Trophoblast cell (in vitro differentiated cells and primary cell): ENCODE data around the gene ZFP62.

Experiments
- DNase-seq, 2 donors: peaks; one replicate each; pipeline ENCODE4 v3.0.0-alpha.2; 2016
- H2AFZ ChIP-seq: 2 replicates; pipeline ENCODE4 v1.6.1; 2013; ENCODE audit warnings: low read length, moderate library complexity, mild to moderate bottlenecking; ENCODE audit not compliant: insufficient read depth, poor library complexity
- H2AK5ac ChIP-seq: 2 replicates; pipeline ENCODE4 v1.6.1; 2013; ENCODE audit warnings: mild to moderate bottlenecking, low read length
- H2BK120ac ChIP-seq: 2 replicates; pipeline ENCODE4 v1.6.1; 2013; ENCODE audit warnings: low read length, mild to moderate bottlenecking, moderate library complexity; ENCODE audit not compliant: insufficient read depth, poor library complexity
- H2BK12ac ChIP-seq: 2 replicates; pipeline ENCODE4 v1.6.1; 2013; ENCODE audit warnings: mild to moderate bottlenecking, low read length, moderate library complexity
- H2BK5ac ChIP-seq: 2 replicates; pipeline ENCODE4 v1.6.1; 2013; ENCODE audit warnings: low read length, low read depth, moderate library complexity, mild to moderate bottlenecking; ENCODE audit not compliant: poor library complexity
- H3K14ac ChIP-seq: 2 replicates; pipeline ENCODE4 v1.6.1; 2013; ENCODE audit warnings: mild to moderate bottlenecking, low read length
- H3K18ac ChIP-seq: 2 replicates; pipeline ENCODE4 v1.6.1; 2013; ENCODE audit warnings: mild to moderate bottlenecking, low read length
- H3K23ac ChIP-seq: 2 replicates; pipeline ENCODE4 v1.6.1; 2013; ENCODE audit warnings: low read length
- H3K27ac ChIP-seq: 2 replicates; pipeline ENCODE4 v1.5.1; 2013; ENCODE audit warnings: low read depth, mild to moderate bottlenecking, inconsistent platforms, low read length, moderate library complexity
- H3K27me3 ChIP-seq: 2 replicates; pipeline ENCODE4 v1.6.1; 2013; ENCODE audit warnings: inconsistent platforms, mild to moderate bottlenecking, low read length, moderate library complexity; ENCODE audit not compliant: insufficient read depth
- H3K36me3 ChIP-seq, 2 experiments: 1 replicate in 1 of 2; 2 replicates in 1 of 2; pipeline ENCODE4 v1.6.1; 2013; ENCODE audit warnings: low read length in 2 of 2, mild to moderate bottlenecking in 2 of 2, moderate library complexity in 1 of 2; ENCODE audit not compliant: insufficient read depth in 2 of 2, control insufficient read depth in 1 of 2
- H3K4ac ChIP-seq: 2 replicates; pipeline ENCODE4 v1.6.1; 2013; ENCODE audit warnings: low read depth, mild to moderate bottlenecking, low read length, moderate library complexity
- H3K4me1 ChIP-seq, 2 experiments: 1 replicate in 1 of 2; 2 replicates in 1 of 2; pipeline ENCODE4 v1.6.1; 2013; ENCODE audit warnings: low read length in 2 of 2, mild to moderate bottlenecking in 2 of 2, moderate library complexity in 1 of 2; ENCODE audit not compliant: insufficient read depth in 2 of 2, control insufficient read depth in 1 of 2
- H3K4me2 ChIP-seq: 2 replicates; pipeline ENCODE4 v1.6.1; 2013; ENCODE audit warnings: inconsistent platforms, mild to moderate bottlenecking, low read length, moderate library complexity
- H3K4me3 ChIP-seq: 2 replicates; pipeline ENCODE4 v1.5.1; 2013; ENCODE audit warnings: mild to moderate bottlenecking, low read depth, low read length, inconsistent platforms
- H3K79me1 ChIP-seq: one replicate; pipeline ENCODE4 v1.6.1; 2013; ENCODE audit warnings: low read length
- H3K79me2 ChIP-seq: 2 replicates; pipeline ENCODE4 v1.6.1; 2013; ENCODE audit warnings: low read length, mild to moderate bottlenecking; ENCODE audit not compliant: control insufficient read depth, insufficient read depth, poor library complexity
- H3K9ac ChIP-seq: 2 replicates; pipeline ENCODE4 v1.6.1; 2013; ENCODE audit warnings: mild to moderate bottlenecking, low read length
- H3K9me3 ChIP-seq: 2 replicates; pipeline ENCODE4 v1.6.1; 2013; ENCODE audit warnings: low read depth, mild to moderate bottlenecking, control low read depth, inconsistent platforms, low read length; ENCODE audit not compliant: insufficient read depth
- H4K12ac ChIP-seq: 2 replicates; pipeline ENCODE4 v1.6.1; 2013; ENCODE audit warnings: low read depth, mild to moderate bottlenecking, low read length, moderate library complexity
- H4K8ac ChIP-seq: 2 replicates; pipeline ENCODE4 v1.6.1; 2013; ENCODE audit warnings: low read depth, mild to moderate bottlenecking, low read length, moderate library complexity
- H4K91ac ChIP-seq: one replicate; pipeline ENCODE4 v1.6.1; 2013; ENCODE audit warnings: low read depth, mild to moderate bottlenecking, low read length, moderate library complexity
- WGBS: extraction: QIAGEN DNeasy Blood & Tissue Kit; methylation state at CpG from one replicate; pipeline ENCODE4 v1.1.7; 2013; ENCODE audit warnings: missing lambda C conversion rate; ENCODE audit not compliant: insufficient read length, insufficient coverage; ENCODE audit errors: extremely low coverage; 5-methylcytosine and 5-hydroxymethylcytosine counted together

Gene ZFP62

DNA sequence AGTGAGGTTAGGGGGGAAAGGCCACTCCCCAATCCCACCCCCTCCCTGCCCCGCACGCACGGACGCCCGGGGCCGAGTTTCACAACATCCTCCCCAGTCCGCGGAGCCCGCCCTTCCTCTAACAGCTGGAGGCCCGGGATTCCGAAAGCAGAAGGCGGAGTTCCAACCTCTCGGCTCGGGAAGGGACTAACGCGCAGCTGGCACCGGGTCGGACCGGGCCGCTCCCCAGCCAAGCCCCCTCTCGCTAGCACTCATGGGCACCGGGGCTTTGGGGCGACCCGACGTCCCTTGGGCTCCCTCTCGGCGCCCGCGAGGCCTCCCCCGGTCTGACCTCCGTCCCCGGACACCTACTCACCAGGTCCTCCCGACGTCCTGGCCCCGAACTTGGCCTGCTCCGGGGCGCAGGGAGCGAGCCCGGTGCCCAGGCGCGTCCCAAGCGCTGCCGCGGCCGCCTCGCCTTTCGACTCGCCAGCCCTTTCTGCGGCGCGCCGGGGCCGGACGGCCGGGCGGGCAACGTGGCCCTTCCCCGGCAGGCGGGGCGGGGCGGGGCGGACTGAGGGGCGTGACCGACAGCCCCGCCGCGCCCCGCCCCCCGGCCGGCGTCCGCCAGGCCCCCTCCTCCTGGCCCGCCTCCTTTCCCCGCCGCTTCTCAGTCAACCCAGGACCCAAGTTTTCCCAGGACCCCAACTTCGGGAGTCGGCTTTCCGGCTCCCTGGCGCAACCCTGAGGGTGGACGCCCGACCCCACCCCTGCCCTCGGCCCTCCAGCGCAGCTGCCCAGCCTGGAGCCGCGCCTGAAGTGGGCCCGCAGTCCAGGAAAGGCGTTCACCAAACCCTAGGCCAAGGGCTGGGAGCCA lies 58.5 kb downstream of the ZFP62 start, which contains the start of gene MGAT1:
TSS of gene MGAT1 (minus strand) at position 482 of the 856 bp plus-strand sequence. CDS start 9,835 bp downstream, outside the sequence.
- Histone ChIP-seq H2AFZ (peak within 1 kb of the TSS; percentile 95), H3K4ac (peak within 1 kb of the TSS; percentile 99), H3K79me2 (peaks cover 23% of the 10 kb centered on the region)

DNA sequence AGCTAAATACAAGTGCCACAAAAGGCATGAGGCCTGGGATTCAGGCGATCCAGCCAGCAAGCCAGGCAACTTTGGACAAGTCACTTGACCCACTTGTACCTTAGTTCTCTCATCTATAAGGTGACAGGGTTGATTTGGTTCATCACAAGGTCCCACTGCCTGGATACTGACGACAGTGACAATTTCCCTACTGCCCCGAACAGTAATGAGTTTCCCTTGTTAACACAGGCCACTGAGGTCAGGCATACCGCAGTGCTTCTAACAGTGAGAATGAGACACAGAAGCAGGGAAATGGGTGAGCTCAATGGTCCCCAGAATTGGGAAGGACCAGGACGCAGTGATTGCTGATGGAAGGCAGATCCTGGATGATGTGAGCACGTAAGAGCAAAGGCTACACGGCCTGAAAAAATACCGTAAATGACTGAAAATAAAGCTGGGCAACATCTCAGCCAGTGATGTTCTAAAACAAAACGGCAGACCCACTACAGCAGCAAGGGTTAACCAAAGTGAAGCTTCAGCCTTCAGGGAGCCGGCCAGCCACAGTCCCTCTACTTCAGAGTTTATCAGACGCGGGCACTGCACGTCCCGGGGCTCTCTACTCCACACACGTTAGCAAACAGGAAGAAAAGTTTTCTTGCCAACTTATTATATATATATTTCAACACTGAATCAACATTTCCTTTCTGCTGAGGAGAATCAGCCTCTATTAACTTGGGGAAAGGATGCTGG lies 59.3 kb downstream of the ZFP62 start:
- Histone ChIP-seq H3K14ac (peak overlapping the region; percentile 19), H2BK5ac (no peak overlapping the region), H3K27me3 (no peaks in the 10 kb centered on the region), H3K4me2 (peak overlapping the region; percentile 78), H2BK120ac (no peak overlapping the region), H3K27ac (no peak overlapping the region), H2BK12ac (peak overlapping the region; percentile 4), H3K23ac (no peak overlapping the region), H4K12ac (peak overlapping the region; percentile 23), H3K4ac (peak overlapping the region; percentile 98), H3K9me3 (no peaks in the 10 kb centered on the region), H4K8ac (no peak overlapping the region), H2AFZ (no peak overlapping the region), H3K79me2 (peaks cover 26% of the 10 kb centered on the region), H3K4me3 (peak overlapping the region; percentile 98), H3K4me1 (peaks cover 33 to 48% of the 10 kb centered on the region in 2 experiments), H3K18ac (peak overlapping the region; percentile 74), H3K36me3 (peaks cover 4 to 24% of the 10 kb centered on the region in 2 experiments), H3K79me1 (peaks cover 16% of the 10 kb centered on the region), H2AK5ac (peak overlapping the region; percentile 3), H4K91ac (no peak overlapping the region), H3K9ac (peak overlapping the region; percentile 34)
- WGBS, result no CpG with 5 or more reads among the region's 15 CpGs
- no peak for DNase-seq

More for the DNA sequence above, 58.5 kb downstream of the ZFP62 start, which contains the start of gene MGAT1:
- peaks cover 16% of the 10 kb centered on the region for H3K79me1 ChIP-seq
- H3K23ac ChIP-seq, result no peak within 1 kb of the TSS
- H2AK5ac ChIP-seq, result peak within 1 kb of the TSS; percentile 100
- peak within 1 kb of the TSS; percentile 97 for H3K9ac ChIP-seq
- H3K27me3 ChIP-seq, result no peaks in the 10 kb centered on the region
- peak within 1 kb of the TSS; percentile 96 for H4K12ac ChIP-seq
- WGBS, result no CpG with 5 or more reads among the region's 87 CpGs
- peak within 1 kb of the TSS; percentile 99 for H4K8ac ChIP-seq
- peak; percentile 73 to 85 for DNase-seq
- H3K27ac ChIP-seq, result peak within 1 kb of the TSS; percentile 95
- peak within 1 kb of the TSS; percentile 100 for H3K14ac ChIP-seq
- peak within 1 kb of the TSS; percentile 99 for H4K91ac ChIP-seq
- peak within 1 kb of the TSS; percentile 96 for H3K4me2 ChIP-seq
- peak within 1 kb of the TSS; percentile 99 for H2BK5ac ChIP-seq
- peak within 1 kb of the TSS; percentile 98 for H3K4me3 ChIP-seq
- peak within 1 kb of the TSS; percentile 99 for H3K18ac ChIP-seq
- peak within 1 kb of the TSS; percentile 95 for H2BK120ac ChIP-seq
- H3K4me1 ChIP-seq, result peaks cover 33 to 49% of the 10 kb centered on the region in 2 experiments
- H2BK12ac ChIP-seq, result peak within 1 kb of the TSS; percentile 48
- no peaks in the 10 kb centered on the region for H3K9me3 ChIP-seq
- H3K36me3 ChIP-seq, result peaks cover 4 to 25% of the 10 kb centered on the region in 2 experiments

DNA sequence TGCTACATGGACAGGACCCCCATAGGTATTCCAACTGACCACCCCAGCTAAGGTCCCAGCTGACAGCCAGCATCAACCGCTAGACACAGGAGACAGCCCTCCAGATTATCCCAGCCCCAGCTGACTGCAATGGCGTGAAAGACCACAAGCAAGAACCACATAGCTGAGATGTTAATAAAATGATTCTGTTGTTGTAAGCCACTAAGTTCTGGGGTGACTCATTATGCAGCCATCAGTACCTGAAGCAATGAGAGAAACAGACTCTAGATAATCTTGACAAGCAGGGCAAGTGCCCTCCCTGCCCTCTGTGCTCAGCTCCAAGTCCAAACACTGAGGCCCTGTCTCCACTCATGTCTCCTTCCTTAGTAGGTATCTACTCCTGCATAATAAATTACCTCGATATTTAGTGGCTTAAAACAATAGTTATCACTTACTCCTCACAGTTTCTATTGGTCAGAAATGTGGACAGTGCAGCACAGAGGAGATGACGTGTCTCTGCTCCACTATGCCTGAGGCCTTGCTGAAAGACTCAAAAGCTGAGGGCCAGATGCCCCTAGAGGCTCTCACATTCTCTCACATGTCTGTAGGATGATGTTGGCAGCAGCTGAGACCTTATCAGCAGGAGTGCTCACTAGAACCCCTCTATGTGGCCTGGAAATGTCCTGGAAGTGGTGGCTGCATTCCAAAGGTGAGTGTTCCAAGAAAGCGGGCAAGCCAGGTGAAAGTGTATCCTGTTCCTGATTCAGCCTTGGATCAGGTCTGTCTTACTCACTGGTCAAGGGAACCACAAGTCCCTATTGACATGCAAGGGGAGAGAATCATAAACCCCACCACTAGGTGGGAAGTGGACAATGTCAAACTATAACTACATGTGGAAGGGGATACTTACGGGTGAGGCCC lies 60.9 kb downstream of the ZFP62 start:
- no peak overlapping the region for H2BK120ac ChIP-seq
- H2AK5ac ChIP-seq, result no peak overlapping the region
- H3K23ac ChIP-seq, result no peak overlapping the region
- H4K12ac ChIP-seq, result no peak overlapping the region
- no peak overlapping the region for H4K91ac ChIP-seq
- WGBS, result no CpG with 5 or more reads among the region's 6 CpGs
- H3K14ac ChIP-seq, result no peak overlapping the region
- peak overlapping the region; percentile 7 for H3K27ac ChIP-seq
- H4K8ac ChIP-seq, result no peak overlapping the region
- no peaks in the 10 kb centered on the region for H3K9me3 ChIP-seq
- H3K4me2 ChIP-seq, result peak overlapping the region; percentile 0
- peaks cover 16% of the 10 kb centered on the region for H3K79me1 ChIP-seq
- peaks cover 7 to 21% of the 10 kb centered on the region in 2 experiments for H3K36me3 ChIP-seq
- H3K18ac ChIP-seq, result no peak overlapping the region
- H3K4ac ChIP-seq, result peak overlapping the region; percentile 80
- H3K79me2 ChIP-seq, result peaks cover 29% of the 10 kb centered on the region
- peaks cover 33 to 43% of the 10 kb centered on the region in 2 experiments for H3K4me1 ChIP-seq
- no peak overlapping the region for H3K4me3 ChIP-seq
- H2AFZ ChIP-seq, result no peak overlapping the region
- no peaks in the 10 kb centered on the region for H3K27me3 ChIP-seq
- no peak overlapping the region for H3K9ac ChIP-seq
- peak; percentile 98 for DNase-seq
- H2BK5ac ChIP-seq, result no peak overlapping the region
- no peak overlapping the region for H2BK12ac ChIP-seq
